ENCODE measurements around the gene SPATA20. TPM values are rescaled to one million over a fixed set of nuclear protein-coding genes. Genes with fewer than 3 reads are reported as not detected.

The SPATA20 gene
- total and polyA plus RNA-seq, 2 donors (not counting 3 experiments of a cell fraction or from before 2014, with no cell fraction given) = 42.3 to 51.5 TPM

- dilution Hi-C loops (cut with MboI; ENCODE audit: extremely low pct_ligation_motif_present, low sequenced_read_pairs) = no loop called here
- Histone ChIP-seq H3K9me3 (replicated peaks; ENCODE audit: control insufficient read depth, insufficient read depth, low read length) (no peaks in the 10 kb centered on the region), H3K9ac (replicated peaks; ENCODE audit: extremely low read depth, insufficient read depth, low read length) (no peak overlapping the region), H3K4me3 (replicated peaks in 1 of 3; ENCODE audit: insufficient read depth in 1 of 3, low read depth in 1 of 3, low read length in 3 of 3) (no peak overlapping the region), H3K79me2 (ENCODE audit: control insufficient read depth, insufficient read depth, low read length) (no peaks in the 10 kb centered on the region), H3K4me1 (ENCODE audit: control insufficient read depth, extremely low read depth, insufficient read depth, low read length) (peaks cover 6% of the 10 kb centered on the region), H3K4me2 (ENCODE audit: insufficient read depth, low read length) (no peak overlapping the region), H3K27ac (ENCODE audit: insufficient read depth, low read depth, low read length) (no peak overlapping the region), H2AFZ (ENCODE audit: low read depth, low read length) (no peak overlapping the region), H3K9me1 (replicated peaks; ENCODE audit: control insufficient read depth, extremely low read depth, insufficient read depth, low read length) (no peaks in the 10 kb centered on the region), H4K20me1 (replicated peaks; ENCODE audit: control insufficient read depth, extremely low read depth, insufficient read depth, low read length) (no peaks in the 10 kb centered on the region), H3K27me3 (ENCODE audit: control insufficient read depth in 2 of 2, insufficient read depth in 2 of 2, low read length in 2 of 2) (no peaks in the 10 kb centered on the region), H3K36me3 (ENCODE audit: control insufficient read depth in 2 of 2, extremely low read depth in 1 of 2, insufficient read depth in 2 of 2, low read length in 2 of 2) (no peaks in the 10 kb centered on the region)
- no peak for TF ChIP-seq MAX (IDR thresholded peaks at IDR 0.05; ENCODE audit: insufficient read depth, insufficient read length)
- TF ChIP-seq POLR2AphosphoS5 (IDR thresholded peaks at IDR 0.05; ENCODE audit: insufficient read depth, low read depth, low read length) = no peak
- TF ChIP-seq CTCF (IDR thresholded peaks at IDR 0.05; ENCODE audit: extremely low read depth in 1 of 2, insufficient read depth in 1 of 2, low read depth in 1 of 2, low read length in 2 of 2) = no peak
- TF ChIP-seq GATA2 (IDR thresholded peaks at IDR 0.05; ENCODE audit: insufficient read depth, insufficient read length, low read depth, low read length) = no peak
- TF ChIP-seq MYC (IDR thresholded peaks at IDR 0.05; ENCODE audit: low read depth, low read length) = no peak
- no peak for TF ChIP-seq EZH2 (IDR thresholded peaks at IDR 0.05; ENCODE audit: borderline replicate concordance, low read depth, low read length, severe bottlenecking)
- TF ChIP-seq POLR2A (IDR thresholded peaks at IDR 0.05; ENCODE audit: low read depth, low read length) = no peak
- TF ChIP-seq FOS (IDR thresholded peaks at IDR 0.05; ENCODE audit: borderline replicate concordance, insufficient read depth, low read length) = no peak
- no peak for TF ChIP-seq JUN (IDR thresholded peaks at IDR 0.05; ENCODE audit: borderline replicate concordance, insufficient read depth, insufficient read length, low read depth)
- DNase-seq (ENCODE audit: low read depth, low spot score) (no peak), FAIRE-seq (no peak)
- ChIA-PET POLR2A (no interaction called here), CTCF (no interaction called here)
- intact Hi-C loops (cut with micrococcal nuclease) = no loop called here
- BruUV-seq (replicated peaks) = no TSS peak
Measured at GRCh38 chr17:50514388-50514787, 32.6 kb upstream of the SPATA20 start.

All from endothelial cell of umbilical vein (primary cell).